HG03520 (cell line): ENCODE data around the gene KRT78.

Experiments used
- ATAC-seq: cut with Tn5 transposase; IDR thresholded peaks from one replicate; pipeline ENCODE4 v1.9.1; 2021; ENCODE audit warnings: mild to moderate bottlenecking, moderate library complexity; ENCODE audit not compliant: unreplicated experiment

The KRT78 gene

GRCh38 chr12:52826611-52827498 is 21.9 kb downstream of the KRT78 start:
- ATAC-seq = no peak

GRCh38 chr12:52825961-52826360 is 22.8 kb downstream of the KRT78 start:
- ATAC-seq = no peak

- no peak for ATAC-seq
These were observed 23.9 kb downstream of the KRT78 start for GRCh38 chr12:52824741-52825410.

GRCh38 chr12:52823761-52824450 is 24.9 kb downstream of the KRT78 start:
- ATAC-seq = no peak

GRCh38 chr12:52822771-52823510 is 25.9 kb downstream of the KRT78 start:
- ATAC-seq = no peak

- ATAC-seq = no peak
These were observed 26.8 kb downstream of the KRT78 start for GRCh38 chr12:52821826-52822660.

- ATAC-seq = no peak
These were observed 27.6 kb downstream of the KRT78 start for GRCh38 chr12:52821071-52821730.

- ATAC-seq = no peak
These were observed 28.3 kb downstream of the KRT78 start for GRCh38 chr12:52820521-52820920.

GRCh38 chr12:52819731-52820510 is 28.9 kb downstream of the KRT78 start:
- ATAC-seq = no peak

GRCh38 chr12:52818887-52819420 is 29.8 kb downstream of the KRT78 start:
- ATAC-seq = no peak

GRCh38 chr12:52818388-52818787 is 30.4 kb downstream of the KRT78 start:
- no peak for ATAC-seq

- ATAC-seq = no peak
These were observed 31.0 kb downstream of the KRT78 start for GRCh38 chr12:52817699-52818238.

- ATAC-seq = no peak
These were observed 31.6 kb downstream of the KRT78 start for GRCh38 chr12:52817003-52817698.

GRCh38 chr12:52815676-52816588 is 32.9 kb downstream of the KRT78 start:
- ATAC-seq = no peak

GRCh38 chr12:52815161-52815560 is 33.6 kb downstream of the KRT78 start:
- ATAC-seq = no peak

GRCh38 chr12:52814710-52815155 is 34.1 kb downstream of the KRT78 start:
- no peak for ATAC-seq
